Nephron progenitor cell (in vitro differentiated cells): ENCODE data around the gene PTPRD.

Experiments
- DNase-seq: peaks from one replicate; pipeline ENCODE4 v3.0.0; 2021
- H3K27ac Mint-ChIP-seq: 2 replicates; pipeline ENCODE4 v1.8.0; 2021; ENCODE audit warnings: mild to moderate bottlenecking, moderate library complexity, mixed read lengths
- H3K27me3 Mint-ChIP-seq: 2 replicates; pipeline ENCODE4 v1.8.0; 2021; ENCODE audit warnings: mild to moderate bottlenecking, low read depth, mixed read lengths; ENCODE audit not compliant: poor library complexity
- H3K36me3 Mint-ChIP-seq: 2 replicates; pipeline ENCODE4 v1.8.0; 2021; ENCODE audit warnings: low read depth, mixed read lengths
- H3K4me1 Mint-ChIP-seq: 2 replicates; pipeline ENCODE4 v1.8.0; 2021; ENCODE audit warnings: mixed read lengths
- H3K4me3 Mint-ChIP-seq: 2 replicates; pipeline ENCODE4 v1.8.0; 2021; ENCODE audit warnings: mild to moderate bottlenecking, moderate library complexity, mixed read lengths
- H3K9me3 Mint-ChIP-seq: 2 replicates; pipeline ENCODE4 v1.8.0; 2021; ENCODE audit warnings: mild to moderate bottlenecking, moderate library complexity, mixed read lengths
- TF ChIP-seq, protein P1 (sequence below): fragments of 200-600 bp; sonication (generic); IDR thresholded peaks from 2 replicates; pipeline ENCODE4 v1.5.0; 2021; ENCODE audit warnings: antibody characterized with exemption

Gene PTPRD

DNA sequence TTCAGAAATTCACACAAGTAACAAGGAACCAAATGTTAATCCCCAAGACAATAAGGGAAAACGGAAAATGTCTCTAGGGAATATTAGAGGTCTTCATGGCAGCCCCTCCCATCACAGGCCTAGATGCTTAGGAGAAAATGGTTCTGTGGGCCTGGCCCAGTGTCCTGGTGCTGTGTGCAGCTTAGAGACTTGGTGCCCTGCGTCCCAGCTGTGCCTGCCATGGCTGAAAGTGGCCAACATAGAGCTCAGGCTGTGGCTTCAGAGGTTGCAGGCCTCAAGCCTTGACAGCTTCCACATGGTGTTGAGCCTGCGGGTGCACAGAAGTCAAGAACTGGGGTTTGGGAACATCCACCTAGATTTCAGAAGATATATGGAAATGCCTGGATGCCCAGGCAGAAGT is 942.3 kb downstream of the PTPRD start:
- Mint-ChIP-seq H3K9me3 (no peaks in the 10 kb centered on the region), H3K4me1 (no peaks in the 10 kb centered on the region), H3K4me3 (no peak overlapping the region), H3K27me3 (no peaks in the 10 kb centered on the region), H3K27ac (no peak overlapping the region), H3K36me3 (no peaks in the 10 kb centered on the region)
- DNase-seq: no peak
- TF ChIP-seq, protein P1, sequence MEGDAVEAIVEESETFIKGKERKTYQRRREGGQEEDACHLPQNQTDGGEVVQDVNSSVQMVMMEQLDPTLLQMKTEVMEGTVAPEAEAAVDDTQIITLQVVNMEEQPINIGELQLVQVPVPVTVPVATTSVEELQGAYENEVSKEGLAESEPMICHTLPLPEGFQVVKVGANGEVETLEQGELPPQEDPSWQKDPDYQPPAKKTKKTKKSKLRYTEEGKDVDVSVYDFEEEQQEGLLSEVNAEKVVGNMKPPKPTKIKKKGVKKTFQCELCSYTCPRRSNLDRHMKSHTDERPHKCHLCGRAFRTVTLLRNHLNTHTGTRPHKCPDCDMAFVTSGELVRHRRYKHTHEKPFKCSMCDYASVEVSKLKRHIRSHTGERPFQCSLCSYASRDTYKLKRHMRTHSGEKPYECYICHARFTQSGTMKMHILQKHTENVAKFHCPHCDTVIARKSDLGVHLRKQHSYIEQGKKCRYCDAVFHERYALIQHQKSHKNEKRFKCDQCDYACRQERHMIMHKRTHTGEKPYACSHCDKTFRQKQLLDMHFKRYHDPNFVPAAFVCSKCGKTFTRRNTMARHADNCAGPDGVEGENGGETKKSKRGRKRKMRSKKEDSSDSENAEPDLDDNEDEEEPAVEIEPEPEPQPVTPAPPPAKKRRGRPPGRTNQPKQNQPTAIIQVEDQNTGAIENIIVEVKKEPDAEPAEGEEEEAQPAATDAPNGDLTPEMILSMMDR: no peak

DNA sequence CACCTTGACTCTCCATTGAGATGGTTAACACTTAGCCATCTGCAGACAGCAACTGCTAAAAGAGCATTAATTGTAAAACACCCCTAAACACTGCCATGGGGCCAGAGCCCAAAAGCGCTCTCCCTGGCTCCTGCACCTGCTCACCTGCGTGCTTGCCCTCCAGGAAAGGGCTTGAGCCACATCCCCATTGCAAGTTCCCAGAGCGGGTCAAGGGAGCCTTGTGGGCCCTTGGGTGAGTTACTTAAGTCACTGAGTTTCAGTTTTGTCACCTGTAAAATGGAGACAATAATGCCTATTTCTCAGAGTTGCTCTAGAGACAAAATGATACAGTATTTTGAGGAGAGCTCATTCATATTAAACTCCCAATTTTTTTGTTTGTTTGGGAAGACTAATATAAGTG is 967.8 kb downstream of the PTPRD start:
- Mint-ChIP-seq H3K27me3 (peaks cover 9% of the 10 kb centered on the region), H3K9me3 (no peaks in the 10 kb centered on the region), H3K27ac (no peak overlapping the region), H3K4me1 (peaks cover 7% of the 10 kb centered on the region), H3K4me3 (no peak overlapping the region), H3K36me3 (no peaks in the 10 kb centered on the region)
- no peak for DNase-seq
- TF ChIP-seq, protein P1: no peak

DNA sequence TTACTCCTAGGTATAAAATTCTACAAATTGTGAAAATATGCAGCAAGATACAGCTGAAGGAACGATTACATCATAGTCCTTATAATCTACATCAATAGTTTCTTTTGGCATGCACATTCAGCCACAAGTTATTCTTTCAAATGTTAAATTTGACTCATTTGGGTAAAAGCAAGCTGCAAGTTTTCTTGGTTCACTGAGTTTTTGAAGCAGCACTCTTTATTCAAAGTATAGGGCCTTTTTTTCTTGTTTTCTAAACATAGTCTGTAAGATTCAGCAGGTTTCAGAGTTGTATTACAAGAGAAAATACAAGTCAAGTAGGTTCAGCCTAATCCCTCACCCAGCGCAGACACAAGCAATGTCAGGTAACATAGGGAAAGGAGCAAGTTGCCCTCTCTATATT is 981.5 kb downstream of the PTPRD start:
- Mint-ChIP-seq H3K4me1 (no peaks in the 10 kb centered on the region), H3K27ac (no peak overlapping the region), H3K36me3 (no peaks in the 10 kb centered on the region), H3K4me3 (no peak overlapping the region), H3K27me3 (peaks cover 4% of the 10 kb centered on the region), H3K9me3 (no peaks in the 10 kb centered on the region)
- TF ChIP-seq, protein P1: no peak
- no peak for DNase-seq

DNA sequence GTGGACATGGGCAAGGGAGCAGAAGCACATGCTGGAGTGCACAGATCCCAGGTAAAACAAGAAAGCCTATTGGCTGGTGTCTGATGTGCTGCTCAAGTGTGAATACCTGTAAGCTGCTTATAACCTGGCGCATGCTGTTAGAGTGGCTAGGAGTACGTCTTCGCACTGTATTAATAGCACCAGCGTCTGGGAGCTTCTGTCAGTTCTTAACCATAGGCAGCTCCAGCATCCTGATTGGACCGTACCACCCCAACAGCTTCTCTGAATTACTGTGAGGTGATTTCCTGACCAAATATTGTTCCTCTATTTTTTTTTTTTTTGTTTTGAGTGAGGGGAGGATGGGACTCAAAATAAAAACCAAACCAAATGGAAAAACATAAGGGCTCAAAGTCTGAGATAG is 987.6 kb downstream of the PTPRD start:
- TF ChIP-seq, protein P1: no peak
- H3K36me3 Mint-ChIP-seq: no peaks in the 10 kb centered on the region
- H3K4me1 Mint-ChIP-seq: no peaks in the 10 kb centered on the region
- H3K4me3 Mint-ChIP-seq: no peak overlapping the region
- no peak overlapping the region for H3K27ac Mint-ChIP-seq
- no peaks in the 10 kb centered on the region for H3K27me3 Mint-ChIP-seq
- no peak for DNase-seq
- H3K9me3 Mint-ChIP-seq: no peaks in the 10 kb centered on the region

DNA sequence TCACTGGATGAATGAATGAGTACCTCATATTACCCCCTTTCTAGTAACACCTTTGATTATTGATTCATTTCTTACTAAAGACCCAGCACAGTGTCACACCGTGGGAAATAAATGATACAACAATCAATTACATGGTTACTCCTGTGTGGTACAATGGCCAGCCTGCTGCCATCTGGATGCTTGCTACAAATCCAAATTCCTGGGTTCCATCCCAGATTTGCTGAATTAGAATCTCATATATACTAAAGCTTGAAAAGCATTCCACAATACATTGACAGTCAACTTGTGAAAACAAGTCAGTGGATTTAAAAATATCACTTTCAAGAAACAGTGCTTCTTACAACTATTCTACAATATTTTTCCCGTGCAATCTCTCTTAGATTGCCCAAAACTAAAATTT is 989.3 kb downstream of the PTPRD start:
- Mint-ChIP-seq H3K27ac (no peak overlapping the region), H3K4me3 (no peak overlapping the region), H3K36me3 (no peaks in the 10 kb centered on the region), H3K27me3 (peaks cover 2% of the 10 kb centered on the region), H3K4me1 (no peaks in the 10 kb centered on the region), H3K9me3 (no peaks in the 10 kb centered on the region)
- DNase-seq: no peak
- TF ChIP-seq, protein P1: no peak

DNA sequence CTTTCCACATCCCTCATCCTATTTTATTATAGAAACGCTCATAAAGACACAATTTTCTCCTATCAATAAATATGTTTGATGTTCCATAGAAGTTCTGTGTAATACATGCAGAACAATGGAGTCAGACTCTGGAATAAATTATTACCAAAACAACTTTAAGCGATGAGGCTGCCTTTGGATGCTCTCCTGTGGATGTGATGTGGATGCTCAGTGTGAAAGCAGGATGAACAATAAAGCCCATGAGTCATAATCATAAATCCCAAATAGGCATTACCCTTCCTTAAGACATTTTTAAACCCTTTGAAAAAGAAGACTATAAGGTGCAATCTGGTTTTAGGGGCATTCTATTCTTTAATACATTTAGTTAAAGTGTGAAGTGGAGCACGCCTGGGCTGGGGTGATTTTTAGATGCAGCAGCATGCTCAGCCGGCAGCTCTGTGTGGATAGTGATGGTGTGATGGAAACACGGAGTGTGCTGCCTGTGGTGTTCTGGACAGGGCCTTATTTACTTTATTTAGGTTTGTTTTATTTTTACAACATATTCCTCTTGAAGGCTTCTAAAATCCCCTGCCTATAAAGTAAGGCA is 991.4 kb downstream of the PTPRD start:
- peaks cover 2% of the 10 kb centered on the region for H3K27me3 Mint-ChIP-seq

More for the DNA sequence above, 991.4 kb downstream of the PTPRD start:
- TF ChIP-seq, protein P1: no peak
- Mint-ChIP-seq H3K27ac (no peak overlapping the region), H3K4me1 (no peaks in the 10 kb centered on the region), H3K36me3 (no peaks in the 10 kb centered on the region), H3K4me3 (no peak overlapping the region), H3K9me3 (no peaks in the 10 kb centered on the region)
- no peak for DNase-seq
